GM06990 (cell line): ENCODE measurements around the gene TRAPPC6A.

Source experiments
- DNase-seq: peaks from one replicate; pipeline ENCODE4 v3.0.0-alpha.2; 2011; ENCODE audit not compliant: insufficient read length; ENCODE audit errors: extremely low read depth
- H3K27me3 ChIP-seq: replicated peaks from 2 replicates; pipeline ENCODE4 v1.6.0; 2011; ENCODE audit warnings: low read length; ENCODE audit not compliant: control insufficient read depth, insufficient read depth
- H3K36me3 ChIP-seq: 2 replicates; pipeline ENCODE4 v1.5.1; 2011; ENCODE audit warnings: low read length; ENCODE audit not compliant: control insufficient read depth, insufficient read depth
- H3K4me3 ChIP-seq: replicated peaks from 2 replicates; pipeline ENCODE4 v1.5.1; 2011; ENCODE audit warnings: low read depth, mild to moderate bottlenecking, control low read depth, low read length
- CTCF ChIP-seq: IDR thresholded peaks from 2 replicates; pipeline ENCODE4 v1.5.1; 2011; ENCODE audit warnings: low read length, control low read depth, mild to moderate bottlenecking, inconsistent platforms; ENCODE audit not compliant: insufficient read depth, poor library complexity, severe bottlenecking

TRAPPC6A gene

GRCh38 chr19:45146741-45147205 is 31.3 kb downstream of the TRAPPC6A start:
- Histone ChIP-seq H3K4me3 (no peak overlapping the region), H3K36me3 (peaks cover 12% of the 10 kb centered on the region), H3K27me3 (no peaks in the 10 kb centered on the region)
- TF ChIP-seq CTCF, result no peak
- DNase-seq, result no peak

- Histone ChIP-seq H3K36me3 (peaks cover 12% of the 10 kb centered on the region), H3K4me3 (no peak overlapping the region), H3K27me3 (no peaks in the 10 kb centered on the region)
- DNase-seq, result no peak
- no peak for TF ChIP-seq CTCF
These were observed 31.8 kb downstream of the TRAPPC6A start for GRCh38 chr19:45146251-45146650.

GRCh38 chr19:45145270-45146189 is 32.5 kb downstream of the TRAPPC6A start:
- H3K4me3 ChIP-seq, result no peak overlapping the region
- no peak for TF ChIP-seq CTCF
- H3K36me3 ChIP-seq, result peaks cover 15% of the 10 kb centered on the region
- no peak for DNase-seq
- no peaks in the 10 kb centered on the region for H3K27me3 ChIP-seq

GRCh38 chr19:45144431-45145269 is 33.4 kb downstream of the TRAPPC6A start:
- no peak for TF ChIP-seq CTCF
- DNase-seq, result no peak
- Histone ChIP-seq H3K4me3 (no peak overlapping the region), H3K36me3 (peaks cover 15% of the 10 kb centered on the region), H3K27me3 (no peaks in the 10 kb centered on the region)

GRCh38 chr19:45142726-45143110 is 35.3 kb downstream of the TRAPPC6A start:
- peaks cover 15% of the 10 kb centered on the region for H3K36me3 ChIP-seq
- no peak for TF ChIP-seq CTCF

More at GRCh38 chr19:45142726-45143110, 35.3 kb downstream of the TRAPPC6A start:
- H3K4me3 ChIP-seq, result no peak overlapping the region
- no peaks in the 10 kb centered on the region for H3K27me3 ChIP-seq
- no peak for DNase-seq
